OCI-LY1 (cell line): ENCODE results near the gene ADARB2.

ENCODE experiments used
- H2AFZ ChIP-seq: fragments of 200-600 bp; sonication (generic), shearing (Covaris generic); 2 replicates; pipeline ENCODE4 v1.6.0; 2014; ENCODE audit warnings: antibody characterized with exemption, mild to moderate bottlenecking, low read length
- H3F3A ChIP-seq: fragments of 200-600 bp; sonication (generic), shearing (Covaris generic); 2 replicates; pipeline ENCODE4 v1.6.0; 2014; ENCODE audit warnings: mild to moderate bottlenecking, antibody characterized with exemption, low read length, moderate library complexity; ENCODE audit not compliant: insufficient read depth
- H3K27ac ChIP-seq: fragments of 200-600 bp; sonication (generic); 2 replicates; pipeline ENCODE4 v1.5.1; 2014; ENCODE audit warnings: low read length, mixed run types, mild to moderate bottlenecking, low read depth; ENCODE audit not compliant: poor library complexity, severe bottlenecking
- H3K27me3 ChIP-seq: fragments of 200-600 bp; sonication (generic); 2 replicates; pipeline ENCODE4 v1.6.0; 2014; ENCODE audit warnings: antibody characterized with exemption, mild to moderate bottlenecking, low read length, moderate library complexity; ENCODE audit not compliant: insufficient read depth
- H3K36me3 ChIP-seq: fragments of 200-600 bp; sonication (generic); 2 replicates; pipeline ENCODE4 v1.6.1; 2014; ENCODE audit warnings: mild to moderate bottlenecking, antibody characterized with exemption, low read length, moderate library complexity, mixed read lengths; ENCODE audit not compliant: insufficient read depth
- H3K4me1 ChIP-seq: fragments of 200-600 bp; sonication (generic); 2 replicates; pipeline ENCODE4 v1.5.1; 2014; ENCODE audit warnings: mild to moderate bottlenecking, low read length, moderate library complexity; ENCODE audit not compliant: insufficient read depth, severe bottlenecking
- H3K4me2 ChIP-seq: fragments of 200-600 bp; sonication (generic), shearing (Covaris generic); 2 replicates; pipeline ENCODE4 v1.6.1; 2014; ENCODE audit warnings: low read length
- H3K4me3 ChIP-seq: fragments of 200-600 bp; sonication (generic); 2 replicates; pipeline ENCODE4 v1.5.1; 2014; ENCODE audit warnings: low read length, low read depth, mild to moderate bottlenecking, mixed read lengths; ENCODE audit not compliant: poor library complexity, severe bottlenecking
- H3K79me2 ChIP-seq: fragments of 200-600 bp; shearing (Covaris generic); 2 replicates; pipeline ENCODE4 v1.6.1; 2016; ENCODE audit warnings: mixed run types, low read length, mixed read lengths; ENCODE audit not compliant: insufficient read depth
- H3K9ac ChIP-seq: fragments of 200-600 bp; sonication (generic), shearing (Covaris generic); 2 replicates; pipeline ENCODE4 v1.6.1; 2014; ENCODE audit warnings: mild to moderate bottlenecking, low read length, mixed read lengths
- H3K9me2 ChIP-seq: fragments of 200-600 bp; sonication (generic), shearing (Covaris generic); 2 replicates; pipeline ENCODE4 v1.6.1; 2014; ENCODE audit warnings: low read depth, mild to moderate bottlenecking, low read length, mixed read lengths
- H3K9me3 ChIP-seq: fragments of 200-600 bp; shearing (Covaris generic); 2 replicates; pipeline ENCODE4 v1.6.1; 2014; ENCODE audit warnings: low read length, mixed read lengths
- H4K20me1 ChIP-seq: fragments of 200-600 bp; sonication (generic), shearing (Covaris generic); 2 replicates; pipeline ENCODE4 v1.6.0; 2016; ENCODE audit warnings: mild to moderate bottlenecking, low read length; ENCODE audit not compliant: insufficient read depth
- EZH2 ChIP-seq: fragments of 200-600 bp; sonication (generic), shearing (Covaris generic); IDR thresholded peaks from 2 replicates; pipeline ENCODE4 v1.8.0; 2017; ENCODE audit warnings: borderline replicate concordance, mixed run types, mild to moderate bottlenecking, antibody characterized with exemption, low read length, moderate library complexity, mixed read lengths
- TF ChIP-seq, protein P1 (sequence below): fragments of 200-600 bp; sonication (generic), shearing (Covaris generic); IDR thresholded peaks from 2 replicates; pipeline ENCODE4 v1.5.1; 2017; ENCODE audit warnings: mild to moderate bottlenecking, antibody characterized with exemption, low read length, moderate library complexity, mixed read lengths

ADARB2 gene

DNA sequence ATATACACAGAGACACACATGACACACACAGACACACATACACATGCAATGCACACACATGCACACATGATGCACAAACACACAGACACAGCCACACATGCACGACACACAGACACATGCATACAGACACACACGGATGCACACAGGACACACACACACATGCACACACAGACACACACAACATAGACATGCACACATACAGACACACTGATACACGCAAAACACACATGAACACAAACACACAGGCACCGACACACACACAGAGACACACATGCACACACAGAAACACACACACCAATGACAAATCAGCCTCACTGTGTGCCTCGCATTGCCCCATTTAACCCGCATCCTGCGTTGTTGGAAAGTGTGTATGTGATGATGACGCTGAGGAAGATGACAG lies 232.4 kb downstream of the ADARB2 start:
- Histone ChIP-seq H4K20me1 (no peaks in the 10 kb centered on the region), H3K4me3 (peak overlapping the region; percentile 19), H3K9me3 (peaks cover 10% of the 10 kb centered on the region), H3K4me1 (peaks cover 54% of the 10 kb centered on the region), H3K79me2 (no peaks in the 10 kb centered on the region), H3F3A (no peaks in the 10 kb centered on the region), H3K9ac (no peak overlapping the region; the same call in 1 of the 2 replicates), H3K4me2 (peak overlapping the region; percentile 33; the same call in 1 of the 2 replicates), H3K27me3 (no peaks in the 10 kb centered on the region), H3K36me3 (0 out of 2 replicates have a peak, but pooled peaks cover 5% of the 10 kb centered on the region), H3K9me2 (no peaks in the 10 kb centered on the region), H2AFZ (no peak overlapping the region), H3K27ac (peak overlapping the region; percentile 63)
- TF ChIP-seq EZH2: no peak
- TF ChIP-seq, protein P1, sequence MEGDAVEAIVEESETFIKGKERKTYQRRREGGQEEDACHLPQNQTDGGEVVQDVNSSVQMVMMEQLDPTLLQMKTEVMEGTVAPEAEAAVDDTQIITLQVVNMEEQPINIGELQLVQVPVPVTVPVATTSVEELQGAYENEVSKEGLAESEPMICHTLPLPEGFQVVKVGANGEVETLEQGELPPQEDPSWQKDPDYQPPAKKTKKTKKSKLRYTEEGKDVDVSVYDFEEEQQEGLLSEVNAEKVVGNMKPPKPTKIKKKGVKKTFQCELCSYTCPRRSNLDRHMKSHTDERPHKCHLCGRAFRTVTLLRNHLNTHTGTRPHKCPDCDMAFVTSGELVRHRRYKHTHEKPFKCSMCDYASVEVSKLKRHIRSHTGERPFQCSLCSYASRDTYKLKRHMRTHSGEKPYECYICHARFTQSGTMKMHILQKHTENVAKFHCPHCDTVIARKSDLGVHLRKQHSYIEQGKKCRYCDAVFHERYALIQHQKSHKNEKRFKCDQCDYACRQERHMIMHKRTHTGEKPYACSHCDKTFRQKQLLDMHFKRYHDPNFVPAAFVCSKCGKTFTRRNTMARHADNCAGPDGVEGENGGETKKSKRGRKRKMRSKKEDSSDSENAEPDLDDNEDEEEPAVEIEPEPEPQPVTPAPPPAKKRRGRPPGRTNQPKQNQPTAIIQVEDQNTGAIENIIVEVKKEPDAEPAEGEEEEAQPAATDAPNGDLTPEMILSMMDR: no peak

DNA sequence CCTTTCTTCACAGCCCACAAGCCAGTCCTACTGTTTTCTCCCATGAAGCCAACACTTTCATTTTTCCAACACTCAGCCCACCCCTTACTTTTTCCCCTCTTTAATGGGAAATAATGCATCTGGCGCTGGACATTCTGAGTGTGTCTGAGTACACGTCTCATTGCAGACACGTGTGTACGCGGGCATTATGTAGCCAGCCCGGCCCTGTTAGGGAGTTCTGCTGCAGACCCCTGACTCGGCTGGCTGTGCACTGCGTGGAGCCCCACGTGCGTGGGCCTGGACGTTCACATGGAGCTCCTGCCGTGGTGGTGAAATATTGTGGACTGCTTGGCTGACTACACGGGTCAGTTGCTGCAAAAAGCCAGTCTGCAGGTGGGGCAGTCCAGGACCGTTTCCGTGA lies 233.0 kb downstream of the ADARB2 start:
- H3K36me3 ChIP-seq: 0 out of 2 replicates have a peak, but pooled peaks cover 5% of the 10 kb centered on the region
- no peaks in the 10 kb centered on the region for H3K9me2 ChIP-seq
- H4K20me1 ChIP-seq: no peaks in the 10 kb centered on the region
- no peak overlapping the region for H3K27ac ChIP-seq
- H2AFZ ChIP-seq: no peak overlapping the region
- H3K9ac ChIP-seq: no peak overlapping the region
- no peak for TF ChIP-seq EZH2
- TF ChIP-seq, protein P1: no peak
- no peak overlapping the region for H3K4me2 ChIP-seq
- H3F3A ChIP-seq: no peaks in the 10 kb centered on the region
- no peaks in the 10 kb centered on the region for H3K27me3 ChIP-seq
- no peaks in the 10 kb centered on the region for H3K79me2 ChIP-seq
- peaks cover 54% of the 10 kb centered on the region for H3K4me1 ChIP-seq
- no peak overlapping the region for H3K4me3 ChIP-seq
- peaks cover 10% of the 10 kb centered on the region for H3K9me3 ChIP-seq

GRCh38 chr10:1502451-1502850 lies 234.9 kb downstream of the ADARB2 start:
- Histone ChIP-seq H3K36me3 (0 out of 2 replicates have a peak, but pooled peaks cover 5% of the 10 kb centered on the region), H3K4me1 (peaks cover 53% of the 10 kb centered on the region), H2AFZ (peak overlapping the region; percentile 5; the same call in 1 of the 2 replicates), H3K27ac (peak overlapping the region; percentile 56), H3K27me3 (no peaks in the 10 kb centered on the region), H3K9ac (peak overlapping the region; percentile 23; the same call in 1 of the 2 replicates), H3K79me2 (no peaks in the 10 kb centered on the region), H3F3A (no peaks in the 10 kb centered on the region), H3K9me3 (peaks cover 10% of the 10 kb centered on the region), H3K9me2 (no peaks in the 10 kb centered on the region), H3K4me3 (no peak overlapping the region), H3K4me2 (peak overlapping the region; percentile 2; the same call in 1 of the 2 replicates), H4K20me1 (no peaks in the 10 kb centered on the region)
- TF ChIP-seq EZH2: no peak
- TF ChIP-seq, protein P1: no peak; the same call in 1 of the 2 replicates
